NT2/D1 (cell line): ENCODE measurements around the gene DISC1.

Experiments used
- SUZ12 ChIP-seq: IDR thresholded peaks from 2 replicates; pipeline ENCODE4 v1.6.1; 2011; ENCODE audit not compliant: insufficient read length, insufficient read depth; ENCODE audit errors: extremely low read depth
- YY1 ChIP-seq: IDR thresholded peaks from 2 replicates; pipeline ENCODE4 v1.6.1; 2011; ENCODE audit not compliant: insufficient read length, insufficient read depth
- ZNF274 ChIP-seq: IDR thresholded peaks from 2 replicates; pipeline ENCODE4 v1.6.1; 2011; ENCODE audit warnings: mild to moderate bottlenecking, low read depth, low read length

GRCh38 chr1:231931146-231931545 is 304.6 kb downstream of the DISC1 start:
- TF ChIP-seq SUZ12 (no peak), YY1 (no peak), ZNF274 (no peak)
